ACHN (cell line): Measurements from ENCODE around the gene TSPY10.
"Not testable (repeated sequence)": the region's sequence is repeated elsewhere in the genome, so short reads cannot be mapped to it uniquely, and the experiment has no call there.

Experiments
- DNase-seq: peaks from one replicate; pipeline ENCODE4 v3.0.0-alpha.2; 2015
- in situ Hi-C: cut with HindIII; loops from 2 replicates; pipeline ENCODE4 v1.10.0; 2017; ENCODE audit warnings: low sequenced_read_pairs, low pct_ligation_motif_present, low pct_unique_long_range_greater_than_20kb

TSPY10 gene

GRCh38 chrY:9527580-9527979 lies at the start of gene TSPY10:
TSPY10 (plus strand) TSS chrY:9527880; CDS start chrY:9527926, 46 bp downstream.
- DNase-seq, in situ Hi-C loops: not testable (repeated sequence)

GRCh38 chrY:9486967-9487366 lies 40.7 kb upstream of the TSPY10 start, which contains the start of gene TSPY9:
TSPY9 (plus strand) TSS chrY:9487267; CDS start chrY:9487313, 46 bp downstream.
- in situ Hi-C loops, DNase-seq: not testable (repeated sequence)

- in situ Hi-C loops, DNase-seq: not testable (repeated sequence)
Observed at GRCh38 chrY:9504396-9504795, 23.3 kb upstream of the TSPY10 start.

DNA sequence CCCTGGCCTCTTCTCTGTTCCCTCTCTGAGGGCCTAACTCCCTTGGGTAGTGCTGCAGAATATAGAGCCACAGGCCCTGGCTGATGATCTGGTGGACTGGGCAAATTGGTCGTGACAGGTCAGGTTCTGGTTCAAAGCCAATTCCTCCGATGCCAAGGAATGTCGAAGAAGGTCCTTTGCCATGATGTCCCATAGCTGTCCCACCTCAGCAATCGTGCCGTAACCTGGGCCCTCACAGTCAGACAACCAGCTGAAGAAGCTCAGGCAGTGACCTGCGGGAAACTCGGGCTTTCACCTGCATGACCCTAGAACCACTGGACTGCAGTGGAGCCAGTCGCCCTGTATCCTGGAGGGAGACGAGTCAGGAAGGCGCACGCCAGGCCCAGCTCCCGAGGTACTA lies 11.4 kb upstream of the TSPY10 start:
- DNase-seq, in situ Hi-C loops: not testable (repeated sequence)
